Right lobe of liver (tissue), 6 donors: ENCODE results near the gene TBCK. TPM values are rescaled to one million over a fixed set of nuclear protein-coding genes. Genes with fewer than 3 reads are reported as not detected.

Source experiments
- ATAC-seq, 4 donors: fragments of 200-7000 bp; cut with Tn5 transposase; one replicate each; pipeline ENCODE4 v1.9.1; 2020; ENCODE audit warnings: mild to moderate bottlenecking in 4 of 4, moderate library complexity in 4 of 4
- DNase-seq, 3 donors: peaks; one replicate each; pipeline ENCODE4 v3.0.0-alpha.2; 2020
- H3K27ac ChIP-seq, 3 donors: fragments of 200-600 bp; one replicate each; pipeline ENCODE4 v1.8.0; 2022
- H3K27me3 ChIP-seq, 2 donors: fragments of 200-600 bp; one replicate each; pipeline ENCODE4 v1.8.0; 2022
- H3K36me3 ChIP-seq, 4 donors: fragments of 200-600 bp; sonication (generic) in 1 of 4; one replicate each; pipeline versions ENCODE4 v1.5.1 to v1.8.0; 2017 to 2022; ENCODE audit warnings: control low read depth in 1 of 4
- H3K4me1 ChIP-seq, 4 donors: fragments of 200-600 bp; sonication (generic) in 1 of 4; one replicate each; pipeline versions ENCODE4 v1.5.1 to v1.8.0; 2017 to 2022; ENCODE audit warnings: control low read depth in 1 of 4
- H3K4me3 ChIP-seq, 3 donors: fragments of 200-600 bp; one replicate each; pipeline ENCODE4 v1.8.0; 2022
- H3K9me3 ChIP-seq, 4 donors: fragments of 200-600 bp; sonication (generic) in 1 of 4; one replicate each; pipeline versions ENCODE4 v1.5.1 to v1.8.0; 2017 to 2022; ENCODE audit warnings: control low read depth in 1 of 4
- POLR2A ChIP-seq: fragments of 450-650 bp; IDR thresholded peaks from one replicate; pipeline ENCODE4 v1.6.1; 2017; ENCODE audit warnings: antibody characterized with exemption, mild to moderate bottlenecking
- WGBS: methylation state at CpG from one replicate; pipeline ENCODE4 v1.1.6; 2018; ENCODE audit warnings: low coverage, low lambda C conversion rate; ENCODE audit not compliant: insufficient coverage; ENCODE audit errors: missing lambda C conversion rate; 5-methylcytosine and 5-hydroxymethylcytosine counted together
- intact Hi-C, 2 donors: fragments of 100-400 bp; cut with DNase I; formaldehyde crosslinking; loops; one replicate each; pipeline versions ENCODE4 v1.11.2 to v1.14.1; 2022
- total RNA-seq, 6 experiments: library from RNA; depleted of rRNA in 2 of 6; stranded (reverse); fragments of >200 nt in 2 of 6; fragmentation: NEBNext Ultra II Directional in 3 of 6; extraction: Animal tissue kit (Norgen Biotek cat#: 25700) in 3 of 6; gene quantifications; one replicate each; pipeline versions ENCODE4 v1.1.0 to v1.2.4, GENCODE V29; 2016 to 2023
- TF ChIP-seq, protein P1 (sequence below), 4 donors: fragments of 200-600 bp in 3 of 4; fragments of 450-650 bp in 1 of 4; IDR thresholded peaks; one replicate each; pipeline versions ENCODE4 v1.5.1 to v1.8.0; 2016 to 2022; ENCODE audit warnings: antibody characterized with exemption in 4 of 4, mild to moderate bottlenecking in 2 of 4
- donor health status: DM: no; HTN: yes; CAD: no.
- donor health status: DM: no; HTN: no; CAD: no.
- donor health status: DM: no; HTN: no; CAD: no.
- donor health status: DM: no; HTN: yes; CAD: no.
- donor health status: DM: no; HTN: yes; CAD: no.

TBCK gene
- total RNA-seq, 6 experiments from 2014 or later, result 15.1 to 20.1 (median 16.8) TPM

- DNase-seq (no peak), ATAC-seq (no peak)
- TF ChIP-seq, protein P1, sequence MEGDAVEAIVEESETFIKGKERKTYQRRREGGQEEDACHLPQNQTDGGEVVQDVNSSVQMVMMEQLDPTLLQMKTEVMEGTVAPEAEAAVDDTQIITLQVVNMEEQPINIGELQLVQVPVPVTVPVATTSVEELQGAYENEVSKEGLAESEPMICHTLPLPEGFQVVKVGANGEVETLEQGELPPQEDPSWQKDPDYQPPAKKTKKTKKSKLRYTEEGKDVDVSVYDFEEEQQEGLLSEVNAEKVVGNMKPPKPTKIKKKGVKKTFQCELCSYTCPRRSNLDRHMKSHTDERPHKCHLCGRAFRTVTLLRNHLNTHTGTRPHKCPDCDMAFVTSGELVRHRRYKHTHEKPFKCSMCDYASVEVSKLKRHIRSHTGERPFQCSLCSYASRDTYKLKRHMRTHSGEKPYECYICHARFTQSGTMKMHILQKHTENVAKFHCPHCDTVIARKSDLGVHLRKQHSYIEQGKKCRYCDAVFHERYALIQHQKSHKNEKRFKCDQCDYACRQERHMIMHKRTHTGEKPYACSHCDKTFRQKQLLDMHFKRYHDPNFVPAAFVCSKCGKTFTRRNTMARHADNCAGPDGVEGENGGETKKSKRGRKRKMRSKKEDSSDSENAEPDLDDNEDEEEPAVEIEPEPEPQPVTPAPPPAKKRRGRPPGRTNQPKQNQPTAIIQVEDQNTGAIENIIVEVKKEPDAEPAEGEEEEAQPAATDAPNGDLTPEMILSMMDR (IDR thresholded peaks at IDR 0.05), result no peak
- no peak for TF ChIP-seq POLR2A
- H3K4me3 ChIP-seq, result no peak overlapping the region
- intact Hi-C loops, result no loop called here
- H3K36me3 ChIP-seq, result peaks cover 0 to 11% (median 2%) of the 10 kb centered on the region in 4 donors
- H3K27ac ChIP-seq, result no peak overlapping the region
- H3K27me3 ChIP-seq, result no peaks in the 10 kb centered on the region
- WGBS, result 93% methylated on average over 1 of the region's 1 CpG
- H3K4me1 ChIP-seq, result peaks cover 0 to 4% (median 0%) of the 10 kb centered on the region in 4 donors
- no peaks in the 10 kb centered on the region for H3K9me3 ChIP-seq
These were observed 28.6 kb upstream of the TBCK start for GRCh38 chr4:106344647-106344970.

- DNase-seq (no peak), ATAC-seq (no peak)
- intact Hi-C loops, result no loop called here
- TF ChIP-seq POLR2A, result no peak
- TF ChIP-seq, protein P1 (IDR thresholded peaks at IDR 0.05), result no peak
- 87% methylated on average over 2 of the region's 2 CpGs for WGBS
- peaks cover 0 to 11% (median 2%) of the 10 kb centered on the region in 4 donors for H3K36me3 ChIP-seq
- H3K4me1 ChIP-seq, result peaks cover 0 to 4% (median 0%) of the 10 kb centered on the region in 4 donors
- H3K9me3 ChIP-seq, result no peaks in the 10 kb centered on the region
- H3K4me3 ChIP-seq, result no peak overlapping the region
- no peak overlapping the region for H3K27ac ChIP-seq
- H3K27me3 ChIP-seq, result no peaks in the 10 kb centered on the region
These were observed 28.0 kb upstream of the TBCK start for GRCh38 chr4:106343865-106344646.

DNA sequence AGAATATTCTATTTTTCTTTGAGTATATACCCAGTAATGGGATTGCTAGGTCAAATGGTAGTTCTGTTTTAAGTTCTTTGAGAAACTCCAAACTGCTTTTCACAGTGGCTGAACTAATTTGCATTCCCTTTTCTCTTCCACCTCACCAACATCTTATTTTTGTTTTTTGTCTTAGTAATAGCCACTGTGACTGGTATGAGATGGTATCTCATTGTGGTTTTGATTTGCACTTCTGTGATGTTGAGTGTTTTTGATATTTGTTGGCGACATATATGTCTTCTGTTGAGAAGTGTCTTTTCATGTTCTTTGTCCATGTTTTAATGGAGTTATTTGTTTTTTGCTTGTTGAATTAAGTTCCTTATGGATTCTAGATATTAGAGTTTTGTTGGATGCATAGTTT is 24.8 kb upstream of the TBCK start:
- H3K4me3 ChIP-seq, result no peak overlapping the region
- intact Hi-C loops, result no loop called here
- 100% methylated on average over 1 of the region's 1 CpG for WGBS

DNA sequence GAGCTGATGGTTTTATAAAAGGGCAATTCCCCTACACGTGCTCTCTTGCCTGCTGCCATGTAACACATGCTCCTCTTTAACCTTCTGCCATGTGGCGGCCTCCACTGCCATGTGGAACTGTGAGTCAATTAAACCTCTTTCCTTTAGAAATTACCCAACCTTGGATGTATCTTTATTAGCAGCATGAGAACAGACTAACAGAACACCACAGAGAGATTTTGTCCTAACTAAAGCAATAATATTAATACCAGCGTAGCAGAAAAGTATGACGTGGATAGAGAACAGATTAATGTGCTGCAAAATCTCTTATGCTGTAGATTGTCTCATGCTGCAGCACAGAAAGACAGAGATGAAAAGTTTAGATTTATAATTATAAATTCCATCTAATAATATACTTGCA is 23.4 kb upstream of the TBCK start:
- H3K36me3 ChIP-seq, result peaks cover 10 to 22% (median 13%) of the 10 kb centered on the region in 4 donors
- TF ChIP-seq, protein P1 (IDR thresholded peaks at IDR 0.05), result no peak
- TF ChIP-seq POLR2A, result no peak
- no peak overlapping the region for H3K27ac ChIP-seq
- WGBS, result 78% methylated on average over 4 of the region's 4 CpGs
- H3K4me1 ChIP-seq, result peaks cover 0 to 4% (median 0%) of the 10 kb centered on the region in 4 donors
- DNase-seq (no peak), ATAC-seq (no peak)
- H3K9me3 ChIP-seq, result no peaks in the 10 kb centered on the region
- H3K27me3 ChIP-seq, result no peaks in the 10 kb centered on the region
- H3K4me3 ChIP-seq, result no peak overlapping the region
- intact Hi-C loops, result no loop called here

More for the DNA sequence above, 24.8 kb upstream of the TBCK start:
- no peaks in the 10 kb centered on the region for H3K27me3 ChIP-seq
- no peaks in the 10 kb centered on the region for H3K9me3 ChIP-seq
- H3K4me1 ChIP-seq, result peaks cover 0 to 4% (median 0%) of the 10 kb centered on the region in 4 donors
- ATAC-seq (no peak), DNase-seq (no peak)
- peaks cover 5 to 22% (median 13%) of the 10 kb centered on the region in 4 donors for H3K36me3 ChIP-seq
- TF ChIP-seq, protein P1 (IDR thresholded peaks at IDR 0.05), result no peak
- TF ChIP-seq POLR2A, result no peak
- H3K27ac ChIP-seq, result no peak overlapping the region
